GM21526 (cell line): ENCODE data around the gene CTBP1.

Experiments
- ATAC-seq: cut with Tn5 transposase; IDR thresholded peaks from one replicate; pipeline ENCODE4 v1.9.1; 2021; ENCODE audit warnings: moderate library complexity; ENCODE audit not compliant: unreplicated experiment, low FRiP score

Gene CTBP1

DNA sequence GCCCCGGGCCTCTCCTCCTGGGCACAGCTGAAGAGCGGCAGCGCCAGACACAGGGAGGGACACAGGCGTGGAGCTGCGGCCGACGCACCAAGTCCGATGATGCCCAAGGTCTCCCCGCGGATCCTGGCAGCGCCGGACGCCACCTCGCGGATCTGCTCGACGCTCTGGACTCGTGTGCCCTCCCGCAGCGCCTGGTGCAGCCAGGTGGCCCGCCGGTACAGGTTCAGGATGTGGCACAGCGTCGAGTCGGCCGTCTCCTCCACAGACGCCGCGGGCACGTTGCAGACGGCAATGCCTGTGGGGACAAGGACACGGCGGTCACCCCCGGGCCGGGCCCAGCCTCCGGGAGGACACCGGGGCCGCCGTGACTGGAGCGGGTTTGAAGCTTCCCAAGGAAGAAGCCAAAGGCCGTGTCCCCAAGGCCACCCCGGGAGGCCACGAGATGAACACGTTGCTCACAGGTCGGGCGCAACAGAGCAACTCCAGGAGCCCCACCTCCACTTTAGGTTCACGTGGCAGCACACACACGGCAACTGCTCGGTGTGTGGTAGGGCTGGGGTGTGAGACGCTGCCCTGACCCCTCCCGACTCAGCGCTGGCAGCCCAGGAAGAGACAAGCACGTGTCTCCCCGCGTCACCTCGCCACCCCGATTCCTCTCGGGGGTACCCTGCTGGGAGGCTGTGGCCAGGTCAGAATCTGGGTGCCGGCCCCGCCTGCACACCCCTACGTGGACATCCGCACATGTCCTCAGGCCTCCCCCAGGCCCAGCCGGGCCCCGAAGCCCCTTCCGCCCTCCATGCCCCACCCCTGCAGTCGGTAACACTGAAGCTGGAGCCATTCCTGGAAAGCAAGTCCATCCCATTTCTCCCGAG, 23.4 kb downstream of the CTBP1 start:
- ATAC-seq: no peak

DNA sequence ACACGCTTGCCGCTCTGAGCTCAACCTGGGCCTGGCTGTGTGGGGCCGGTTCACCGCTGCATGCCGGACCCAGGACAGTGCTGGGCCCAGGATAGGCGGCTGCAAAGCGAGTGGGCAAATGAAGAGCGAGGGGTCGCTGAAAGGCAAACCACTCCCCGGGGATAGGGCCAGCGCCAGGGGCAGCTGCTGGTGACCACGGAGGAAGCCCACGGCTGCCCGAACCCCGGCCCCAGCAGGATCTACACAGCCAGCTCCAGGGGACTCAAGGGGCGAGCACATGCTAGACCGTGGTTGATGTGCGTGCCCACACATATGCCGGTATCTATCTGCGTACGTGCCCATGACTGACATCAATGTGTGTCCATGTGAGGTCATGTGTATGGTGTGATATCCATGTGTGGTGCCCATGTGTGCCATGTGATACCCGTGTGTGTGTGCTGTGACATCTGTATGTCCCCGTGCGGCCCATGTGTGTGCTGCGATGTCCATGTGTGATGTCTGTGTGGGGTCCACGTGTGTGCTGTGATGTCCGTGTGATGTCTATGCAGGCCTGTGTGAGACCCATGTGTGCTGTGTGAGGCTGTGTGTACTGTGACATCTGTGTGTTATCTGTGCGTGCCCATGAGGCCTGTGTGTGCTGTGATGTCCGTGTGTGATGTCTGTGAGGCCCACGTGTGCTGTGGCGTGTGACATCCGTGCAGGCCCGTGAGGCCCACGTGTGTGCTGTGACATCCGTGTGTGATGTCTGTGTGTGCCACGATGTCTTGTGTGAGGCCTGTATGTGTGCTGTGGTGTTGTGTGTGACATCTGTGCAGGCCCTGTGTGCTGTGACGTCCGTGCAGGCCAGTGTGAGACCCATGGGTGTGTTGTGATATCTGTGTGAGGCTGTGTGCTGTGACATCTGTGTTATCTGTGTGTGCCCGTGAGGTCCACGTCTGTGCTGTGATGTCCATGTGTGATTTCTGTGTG, 24.8 kb downstream of the CTBP1 start:
- ATAC-seq: no peak

DNA sequence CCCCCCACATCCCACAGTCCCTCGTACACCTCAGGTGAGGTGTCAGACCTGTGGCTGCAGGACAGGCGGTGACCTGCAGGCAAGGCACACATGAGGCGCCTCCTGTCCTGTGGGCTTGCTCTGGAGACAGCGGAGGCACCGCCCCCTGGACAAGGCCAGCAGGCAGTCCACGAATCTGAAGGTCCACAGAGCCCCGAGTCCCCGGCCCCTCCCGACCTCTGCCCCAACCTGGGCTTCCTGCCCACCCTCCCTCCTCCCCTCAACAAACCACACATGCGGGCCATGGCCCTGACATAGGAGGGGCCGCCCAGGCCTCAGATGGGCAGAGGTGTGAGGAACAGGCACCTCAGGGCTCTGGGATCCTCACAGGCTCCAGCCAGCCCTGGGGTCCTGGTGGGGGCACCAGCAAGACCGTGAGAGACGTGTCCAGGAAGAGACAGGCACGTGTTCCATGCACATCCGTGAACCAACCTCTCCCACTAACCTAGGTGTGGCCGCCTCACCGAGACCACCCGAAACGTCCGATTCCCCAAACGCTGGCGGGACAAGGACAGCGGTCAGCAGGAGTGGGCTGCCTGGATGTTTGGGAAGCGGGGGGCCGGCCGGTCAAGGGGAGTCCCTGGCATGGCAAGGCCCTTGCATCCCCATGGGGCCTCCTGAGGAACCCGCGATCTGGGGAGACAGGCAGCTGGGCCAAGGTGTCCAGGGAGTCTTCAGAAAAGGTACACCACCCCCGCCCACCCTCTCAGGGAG, 25.8 kb downstream of the CTBP1 start:
- ATAC-seq: no peak

DNA sequence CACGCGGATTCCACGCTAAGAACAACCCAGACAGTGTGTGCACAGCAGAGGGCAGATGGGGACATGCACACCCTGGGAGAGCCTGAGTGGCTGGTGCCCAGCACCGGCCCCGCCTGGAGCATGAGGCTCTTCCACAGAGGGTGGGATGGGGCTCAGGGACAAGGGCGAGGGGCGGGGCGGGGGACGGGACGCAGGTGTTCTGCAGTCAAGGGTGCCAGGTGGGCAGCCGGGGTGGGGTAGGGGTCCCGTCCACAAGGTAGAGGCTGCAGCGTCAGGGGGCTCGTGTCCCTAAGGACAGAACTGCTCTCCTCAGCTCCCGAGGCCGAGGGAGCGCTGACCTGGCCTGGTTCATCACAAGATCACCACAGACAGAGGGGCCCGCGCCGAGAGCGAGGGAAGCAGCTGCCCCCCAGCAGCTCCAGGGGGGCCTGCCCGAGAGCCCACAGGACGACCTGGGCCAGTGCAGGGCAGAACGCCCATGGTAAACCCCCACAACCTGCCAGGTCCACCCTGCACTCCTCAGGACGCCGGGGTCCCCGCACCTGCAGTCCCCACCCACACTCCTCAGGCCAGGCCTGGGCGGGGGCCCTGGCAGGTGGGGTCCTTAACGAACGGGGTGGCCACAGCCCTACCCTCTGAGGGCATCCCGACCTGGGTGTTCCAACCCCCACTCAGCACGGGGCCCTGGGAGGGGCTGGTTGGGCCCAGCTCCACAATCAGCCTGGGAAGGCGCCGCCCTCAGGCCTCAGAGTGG, 26.7 kb downstream of the CTBP1 start:
- no peak for ATAC-seq

GRCh38 chr4:1221155-1221870, 27.6 kb downstream of the CTBP1 start:
- ATAC-seq: no peak

GRCh38 chr4:1220566-1220965, 28.4 kb downstream of the CTBP1 start:
- no peak for ATAC-seq

- ATAC-seq: no peak
Measured at GRCh38 chr4:1219566-1219950, 29.4 kb downstream of the CTBP1 start.

GRCh38 chr4:1218634-1219565, 30.0 kb downstream of the CTBP1 start:
- ATAC-seq: peak; percentile 48

DNA sequence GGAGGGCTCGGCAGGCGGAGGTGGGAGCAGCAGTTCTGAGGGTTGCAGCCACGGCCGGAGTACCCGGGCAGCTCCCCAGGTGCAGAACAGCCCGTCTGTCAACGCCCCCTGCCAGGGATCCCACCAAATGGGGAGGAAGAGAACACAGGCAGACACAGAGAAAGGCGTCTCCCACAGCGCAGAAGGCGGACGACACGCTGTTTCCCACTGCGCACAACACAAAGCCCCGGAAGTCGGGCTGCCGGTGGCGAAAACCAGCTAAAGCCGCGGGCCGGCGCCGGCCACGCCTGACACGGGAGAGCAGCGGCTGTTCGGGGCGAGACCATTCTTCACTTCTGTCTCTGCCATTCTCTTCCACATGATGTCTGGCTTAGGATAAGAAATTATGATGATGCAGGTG, 31.6 kb downstream of the CTBP1 start:
- ATAC-seq: no peak

DNA sequence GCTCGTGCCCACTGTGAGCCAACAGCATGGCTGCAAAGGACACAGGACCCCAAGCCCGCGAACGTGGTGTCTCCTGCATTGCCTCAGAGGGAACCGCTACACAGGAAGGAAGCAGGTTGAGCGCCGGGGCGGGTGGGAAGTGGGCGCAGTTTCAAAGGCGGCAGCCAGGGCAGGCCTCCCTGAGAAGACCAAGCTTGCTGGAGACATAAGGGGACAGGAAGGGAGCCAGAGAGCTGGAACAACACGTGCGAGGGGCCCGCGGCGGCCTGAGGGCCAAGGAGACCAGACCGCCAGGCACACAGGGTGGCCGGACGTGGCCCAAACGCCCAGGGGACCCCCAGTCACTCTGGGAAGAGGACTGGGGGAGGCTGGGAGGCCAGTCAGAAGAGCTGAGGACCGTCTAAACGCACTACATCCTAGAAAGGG, 32.0 kb downstream of the CTBP1 start:
- no peak for ATAC-seq

GRCh38 chr4:1216076-1216614, 32.8 kb downstream of the CTBP1 start:
- ATAC-seq: no peak

- peak; percentile 67 for ATAC-seq
Measured at GRCh38 chr4:1215141-1216075, 33.5 kb downstream of the CTBP1 start.

- no peak for ATAC-seq
Measured at GRCh38 chr4:1214101-1215095, 34.5 kb downstream of the CTBP1 start.

DNA sequence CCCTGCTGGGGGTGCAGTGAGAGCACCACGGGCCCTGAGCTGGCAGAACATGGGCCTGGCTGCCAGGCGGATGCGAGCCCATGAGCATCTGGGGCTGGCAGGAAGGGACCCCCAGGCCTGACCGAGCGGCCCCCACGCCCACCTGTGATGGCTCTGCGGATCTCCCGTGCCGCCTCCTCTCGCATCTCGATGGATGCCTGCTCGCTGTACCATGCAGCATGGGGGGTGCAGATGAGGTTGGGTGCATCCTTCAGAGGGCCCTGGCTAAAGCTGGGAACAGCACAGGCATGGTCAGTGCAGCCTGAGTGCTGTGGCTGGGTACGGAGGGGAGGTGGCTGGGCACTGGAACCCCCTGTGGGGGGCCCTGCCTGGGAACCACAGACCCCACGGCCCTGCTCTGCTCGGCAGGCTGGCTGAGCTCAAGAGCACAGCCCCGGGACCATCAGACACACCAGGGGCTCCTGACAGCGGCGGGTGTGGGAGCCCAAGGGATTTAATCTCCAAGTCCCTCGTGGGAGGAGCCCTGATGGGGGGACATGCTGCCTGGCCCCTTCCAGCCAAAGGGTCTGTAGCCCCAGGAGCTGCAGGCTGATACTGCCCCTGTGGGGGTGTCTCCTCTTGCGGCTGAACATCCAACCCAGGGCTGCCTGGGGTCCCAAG, 35.5 kb downstream of the CTBP1 start:
- no peak for ATAC-seq
